HG03097 (cell line): ENCODE measurements around the gene MAMLD1.

Experiments
- ATAC-seq: cut with Tn5 transposase; IDR thresholded peaks from one replicate; pipeline ENCODE4 v1.9.1; 2021; ENCODE audit not compliant: unreplicated experiment, low FRiP score

The MAMLD1 gene

DNA sequence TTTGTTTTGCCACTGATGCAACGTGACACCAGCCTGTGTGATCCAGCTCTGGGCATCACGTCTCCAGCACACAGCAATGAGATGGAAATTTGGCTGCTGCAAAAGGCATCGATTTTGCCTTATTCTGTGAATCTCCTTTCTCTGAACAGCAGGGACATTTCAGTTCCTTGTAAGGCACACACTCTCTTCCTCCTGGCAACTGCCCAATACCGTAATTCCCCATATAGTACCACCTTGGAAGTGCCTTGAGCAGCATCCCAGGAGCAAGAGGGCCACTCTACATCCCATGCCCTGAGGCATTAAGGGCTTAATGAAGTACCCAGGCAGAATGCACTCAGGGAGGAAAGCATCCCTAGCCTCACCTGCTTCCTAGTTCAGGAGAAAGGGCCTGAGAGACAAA is 10.5 kb upstream of the MAMLD1 start:
- no peak for ATAC-seq

DNA sequence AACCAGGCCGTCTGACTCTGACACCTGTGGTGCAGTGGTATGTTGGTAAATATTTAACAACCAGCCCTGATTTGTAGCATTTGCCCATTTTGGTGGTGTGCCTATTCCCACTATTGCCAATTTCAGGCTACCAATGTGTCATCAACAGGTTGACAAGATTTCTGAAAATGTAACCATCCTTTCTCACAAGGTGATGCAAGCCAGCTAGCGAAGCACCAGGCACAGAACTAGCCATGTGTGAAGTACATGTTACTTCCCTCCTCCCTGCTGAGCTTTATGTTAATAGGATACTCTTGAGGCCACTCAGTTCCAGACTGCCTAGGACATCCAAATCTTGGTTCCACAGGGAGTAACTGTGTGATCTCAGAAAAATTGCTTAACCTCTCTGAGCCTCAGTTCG is 7.2 kb upstream of the MAMLD1 start:
- no peak for ATAC-seq

DNA sequence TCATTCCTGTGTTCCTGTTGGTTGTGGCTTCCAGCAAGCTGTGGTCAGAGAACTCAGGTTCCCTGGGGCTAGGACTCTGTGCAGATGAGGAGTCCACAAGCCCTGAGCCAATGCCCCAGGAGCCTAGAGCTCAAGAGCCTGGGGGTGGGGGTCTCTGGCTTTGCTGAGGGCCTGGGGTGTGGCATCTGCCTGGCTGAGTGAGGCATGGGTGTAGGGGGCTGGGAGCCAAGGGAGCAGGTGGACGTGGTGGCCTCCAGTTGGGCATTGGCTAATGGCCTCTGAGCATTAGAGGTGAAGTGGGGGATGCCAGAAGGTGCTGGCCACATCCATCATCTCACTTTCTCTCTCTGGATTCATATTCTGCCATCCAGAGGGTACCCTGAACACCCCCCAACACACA is 5.3 kb upstream of the MAMLD1 start:
- no peak for ATAC-seq

DNA sequence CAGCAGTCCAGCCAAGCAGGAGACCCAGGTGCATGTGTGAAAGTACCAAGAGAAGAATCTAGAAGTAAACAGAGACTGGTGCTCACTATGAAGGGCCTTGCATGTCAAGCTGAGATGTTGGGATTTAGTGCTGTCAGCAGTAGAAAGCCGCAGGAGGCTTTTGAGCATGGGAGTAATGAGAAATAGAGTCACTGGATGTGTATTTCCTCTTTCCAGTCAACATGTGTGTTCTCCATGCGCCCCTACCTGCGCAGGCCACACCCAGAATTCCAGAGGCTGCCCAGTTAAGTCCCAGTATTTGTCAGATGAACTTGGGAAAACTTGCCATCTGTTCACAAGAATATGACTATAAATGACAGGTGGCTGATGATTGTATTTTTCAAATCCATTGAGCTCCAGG is 4.5 kb upstream of the MAMLD1 start:
- no peak for ATAC-seq

DNA sequence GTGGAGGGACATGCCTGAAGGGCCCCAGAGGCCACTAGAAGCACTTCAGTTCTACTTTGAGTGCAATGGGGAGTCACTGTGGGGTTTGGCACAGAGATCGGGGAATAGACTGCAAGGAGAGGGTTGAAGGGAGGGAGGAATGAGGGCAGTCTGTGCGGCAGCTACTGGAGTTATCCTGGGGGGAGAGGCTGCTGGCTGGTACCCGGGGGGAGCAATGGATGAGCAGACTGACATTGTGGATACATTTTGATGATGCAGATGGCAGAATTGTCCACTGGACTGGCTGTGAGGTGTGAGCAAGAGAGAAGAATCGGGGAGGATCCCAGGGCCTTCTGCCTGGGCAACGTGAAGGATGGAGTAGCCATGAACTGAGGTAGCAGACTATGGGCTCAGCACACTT is 2.8 kb upstream of the MAMLD1 start:
- ATAC-seq: no peak

DNA sequence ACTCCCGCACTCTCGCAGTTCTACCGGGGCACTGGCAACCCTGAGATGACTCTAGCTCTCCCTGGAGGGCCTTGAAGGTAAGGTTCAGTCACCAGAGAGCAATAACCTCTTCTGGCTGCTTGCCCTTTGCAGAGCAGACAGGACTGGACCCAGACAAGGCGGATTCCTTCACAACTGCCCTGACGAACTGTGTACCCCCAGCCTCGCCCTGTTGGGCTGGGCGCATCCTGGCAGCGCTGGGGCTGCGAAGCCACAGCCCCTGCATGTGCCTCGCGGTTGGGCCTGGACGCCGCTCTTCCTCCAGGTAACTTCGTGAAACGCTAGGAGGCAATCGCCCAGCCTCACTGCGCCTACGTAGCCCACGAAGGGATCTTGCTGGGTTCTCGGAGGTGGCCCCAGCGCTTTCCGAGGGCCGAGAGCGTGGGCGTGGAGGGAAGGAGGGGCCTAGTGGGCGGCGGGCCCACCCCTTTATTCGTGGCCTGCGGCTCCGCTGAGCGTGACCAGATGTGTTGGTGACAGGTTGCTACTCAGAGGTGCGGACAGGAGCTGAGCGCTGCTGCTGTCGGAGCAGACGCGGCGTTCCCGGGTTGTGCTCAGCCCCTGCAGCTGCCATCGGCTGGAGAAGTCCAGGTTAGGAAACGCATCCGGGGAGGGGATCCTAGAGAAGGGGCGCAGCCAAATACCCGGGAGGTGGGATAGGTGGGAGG is 1.9 kb upstream of the MAMLD1 start:
- ATAC-seq: no peak

DNA sequence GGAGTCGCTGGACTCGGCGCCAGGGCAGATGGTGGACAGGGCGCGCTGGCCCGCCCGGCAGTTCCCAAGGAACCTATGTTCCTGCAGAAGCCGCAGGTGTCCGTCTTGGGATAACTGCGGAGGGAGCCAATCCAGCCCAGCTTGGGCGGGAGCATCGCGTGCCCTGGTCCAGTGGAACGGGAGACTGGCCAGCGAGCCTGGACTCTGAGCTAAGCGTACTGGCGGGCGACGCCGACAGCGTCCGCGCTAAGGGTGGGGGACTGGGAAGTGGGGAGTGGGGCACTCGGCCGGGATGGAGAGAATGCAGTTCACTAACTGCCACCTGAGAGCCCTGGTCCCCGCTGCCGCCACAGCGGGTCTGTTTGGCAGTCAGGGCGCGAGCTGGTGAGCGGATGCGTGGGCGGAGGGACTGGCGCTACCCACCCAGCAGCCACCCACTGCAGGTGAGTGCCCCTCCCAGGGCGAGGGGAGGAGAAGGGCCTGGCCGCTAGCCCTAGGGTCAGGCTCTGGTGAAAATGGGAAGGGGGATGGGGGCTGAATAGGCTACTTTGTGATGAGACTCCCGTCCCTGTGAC is 1.3 kb upstream of the MAMLD1 start:
- ATAC-seq: no peak

DNA sequence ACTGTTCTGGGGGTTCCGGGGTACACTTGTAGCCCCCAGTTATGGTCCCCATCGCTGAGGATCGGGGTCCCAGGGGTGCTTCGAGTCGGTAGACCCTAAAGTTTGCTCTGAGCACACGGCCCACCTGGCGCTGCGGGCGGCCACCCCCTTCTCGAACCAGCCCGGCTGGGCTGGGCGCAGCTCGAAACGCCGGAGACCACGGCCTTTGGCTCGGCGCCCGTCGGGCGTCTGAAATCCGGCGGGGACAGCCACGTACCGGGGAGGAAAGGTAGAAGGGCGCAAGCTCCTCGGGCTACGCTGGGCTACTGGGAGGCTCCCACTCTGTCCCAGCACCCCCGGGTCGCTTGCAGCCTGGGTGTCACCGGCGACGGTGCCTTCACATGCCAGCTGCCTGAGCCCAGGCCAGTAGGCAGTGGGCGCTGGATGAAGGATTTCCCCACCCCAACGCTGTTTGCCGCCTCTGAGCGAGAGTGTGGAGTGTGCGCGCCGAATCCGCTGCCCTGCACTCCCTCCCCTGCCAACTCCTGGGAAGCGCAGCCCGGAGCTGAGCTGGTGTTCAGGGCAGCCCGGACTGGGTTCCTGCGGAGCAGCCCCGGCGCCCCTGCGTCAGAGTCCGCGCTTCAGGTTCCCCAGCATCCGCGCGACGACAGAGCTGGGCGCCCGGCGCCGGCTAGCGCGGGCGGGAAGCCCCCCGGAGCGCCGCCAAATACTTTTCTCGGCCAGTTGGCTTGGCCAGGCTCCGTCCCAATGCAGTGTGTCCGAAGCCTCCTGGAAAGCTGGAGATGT is 637 bp downstream of the MAMLD1 start:
- no peak for ATAC-seq

DNA sequence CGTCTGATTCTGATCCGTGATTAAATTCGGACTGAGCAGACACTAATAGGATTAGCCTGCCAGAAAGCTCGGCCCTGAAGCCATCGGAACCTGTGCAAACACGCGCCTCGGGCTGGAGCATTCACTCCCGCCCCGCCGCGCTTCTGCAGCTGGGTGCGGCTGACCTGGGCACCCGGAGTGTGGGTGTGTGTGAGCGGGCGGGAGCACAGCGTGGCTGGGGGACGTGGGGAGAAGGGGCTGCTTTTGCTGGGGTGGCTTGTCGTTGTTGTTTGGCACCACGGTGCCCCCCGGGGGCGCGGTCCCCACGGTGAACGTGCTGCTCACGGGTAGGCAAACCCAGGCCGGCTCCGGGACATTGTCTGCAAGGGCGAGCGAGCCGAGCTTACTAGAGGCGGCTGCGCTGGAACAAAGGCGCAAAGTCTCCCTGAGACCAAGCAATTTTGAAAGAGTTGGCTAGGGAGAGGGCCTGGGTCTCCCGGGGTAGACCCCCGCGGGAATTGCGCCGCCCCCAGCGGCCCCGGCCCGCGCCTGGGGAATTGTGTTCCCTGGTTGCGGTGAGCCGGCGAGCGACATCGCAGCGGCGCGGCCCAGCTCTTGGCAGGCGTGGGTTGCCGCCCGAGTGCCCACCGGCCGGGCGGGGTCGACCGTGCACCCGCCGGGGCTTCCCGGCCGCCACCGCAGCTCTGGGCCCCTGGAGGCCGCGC is 1.4 kb downstream of the MAMLD1 start:
- no peak for ATAC-seq

DNA sequence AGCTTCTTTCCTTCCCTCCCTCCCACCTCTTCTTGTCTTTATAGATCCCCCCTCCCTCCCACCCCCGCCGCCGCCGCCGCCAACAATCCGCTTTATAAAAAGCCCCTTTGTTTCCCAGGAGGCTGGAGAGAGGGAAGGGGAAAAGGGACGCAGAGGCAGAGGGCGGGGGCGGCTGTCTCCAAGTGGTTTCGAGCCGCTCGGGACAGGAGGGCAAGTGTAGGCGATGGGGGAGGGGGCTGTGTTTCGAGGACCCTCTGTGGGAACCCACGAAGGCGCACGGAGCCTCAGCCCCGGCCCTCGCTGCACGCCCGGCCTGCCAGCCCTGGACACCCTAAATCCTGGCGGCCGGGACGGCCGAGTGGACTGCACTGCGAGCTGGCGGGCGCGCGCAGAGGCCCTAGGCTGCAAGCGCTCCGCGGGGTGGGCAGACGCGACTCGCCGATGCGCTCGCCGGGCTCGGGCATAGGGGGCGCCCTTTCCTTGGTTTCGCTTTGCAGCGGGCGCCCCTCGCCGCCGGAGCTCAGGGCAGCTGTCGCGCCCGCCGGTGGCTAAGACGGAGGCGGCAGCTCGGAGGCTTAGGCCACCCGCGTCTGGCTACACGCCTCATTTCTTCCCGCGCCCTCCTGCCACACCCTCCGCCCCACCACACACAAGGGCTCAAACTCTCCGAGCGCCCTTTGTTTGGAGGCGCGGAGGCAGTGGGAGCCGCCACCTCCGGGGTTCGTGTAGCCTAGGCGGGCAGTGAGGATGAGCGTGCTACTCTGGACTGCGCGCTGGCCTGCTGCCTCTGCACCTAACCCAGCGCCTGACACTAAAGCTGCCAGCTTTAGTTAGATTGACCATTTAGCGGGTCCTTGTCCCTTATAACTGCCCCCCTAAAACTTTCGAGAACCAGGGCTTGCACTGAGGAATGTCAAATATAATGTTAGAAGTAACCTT is 2.2 kb downstream of the MAMLD1 start:
- ATAC-seq: no peak

DNA sequence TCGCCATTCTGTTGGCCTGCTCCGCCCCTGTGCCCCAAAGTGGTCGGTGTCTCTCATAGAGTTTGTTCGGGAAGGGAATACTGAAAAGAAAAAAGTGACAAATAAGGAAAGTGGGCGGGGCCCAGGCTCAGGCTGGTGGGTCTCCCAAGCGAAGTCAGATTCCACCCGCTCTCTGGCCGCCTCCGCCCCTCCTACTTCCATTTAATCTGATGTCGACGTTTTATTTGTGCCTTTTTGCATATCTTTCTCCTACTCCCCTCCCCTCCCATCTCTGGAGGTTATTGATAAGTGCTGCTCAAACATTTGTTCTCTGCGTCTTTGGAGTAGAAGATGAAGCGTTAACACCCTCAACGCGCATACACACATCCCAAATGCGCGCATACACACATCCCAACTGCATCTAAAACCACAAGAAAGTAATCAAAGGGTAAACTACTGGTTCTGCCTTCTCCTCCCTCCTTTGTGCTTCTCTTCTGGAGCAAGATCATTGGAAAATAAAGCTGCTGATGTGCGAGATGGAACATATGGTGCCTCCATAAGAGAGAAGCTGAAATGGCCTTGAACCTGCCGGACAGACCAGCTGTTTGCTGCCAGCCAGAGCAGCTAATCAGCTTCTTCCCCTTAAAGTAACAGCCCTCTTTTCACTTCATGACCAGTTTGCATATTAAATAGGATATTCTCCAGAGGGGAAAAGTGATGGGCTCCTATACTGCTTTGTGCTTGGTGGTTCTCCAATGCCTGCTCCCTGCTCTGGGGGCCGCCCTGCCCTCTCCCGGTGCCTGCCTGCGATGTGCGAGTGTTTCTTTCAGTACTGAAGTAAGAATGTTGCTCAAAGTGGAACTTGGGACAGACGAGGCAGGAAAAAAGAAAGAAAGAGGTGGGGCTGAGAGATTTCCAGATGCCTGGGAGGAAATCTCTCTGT is 3.1 kb downstream of the MAMLD1 start:
- ATAC-seq: no peak

DNA sequence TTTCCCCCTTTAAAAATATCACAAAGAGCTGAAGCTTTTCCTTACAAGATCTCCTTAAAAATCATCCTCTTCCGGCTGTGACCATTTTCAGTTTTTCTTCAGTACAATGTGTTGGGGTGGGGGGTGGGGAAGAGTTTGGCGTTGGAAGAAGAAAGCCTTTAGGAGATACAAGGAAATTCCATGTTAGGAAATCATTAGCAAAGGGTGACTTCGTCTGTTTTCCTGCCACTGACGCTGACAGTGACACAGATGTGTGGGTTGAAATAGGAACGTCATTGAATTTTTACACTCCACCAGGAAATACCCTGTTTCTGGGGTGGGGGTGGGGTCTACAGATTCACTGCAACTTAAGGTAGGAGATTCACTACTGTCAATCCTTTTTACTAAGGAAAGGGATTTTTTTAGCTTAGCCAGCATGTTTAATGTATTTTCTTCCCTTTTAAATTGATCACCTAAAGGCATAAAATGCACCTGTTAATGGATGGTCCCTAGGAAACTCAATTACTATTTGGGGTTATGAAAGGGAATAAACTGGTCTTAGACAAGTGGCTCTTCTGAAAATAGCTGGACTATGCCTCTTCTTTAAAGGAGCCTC is 3.9 kb downstream of the MAMLD1 start:
- no peak for ATAC-seq

DNA sequence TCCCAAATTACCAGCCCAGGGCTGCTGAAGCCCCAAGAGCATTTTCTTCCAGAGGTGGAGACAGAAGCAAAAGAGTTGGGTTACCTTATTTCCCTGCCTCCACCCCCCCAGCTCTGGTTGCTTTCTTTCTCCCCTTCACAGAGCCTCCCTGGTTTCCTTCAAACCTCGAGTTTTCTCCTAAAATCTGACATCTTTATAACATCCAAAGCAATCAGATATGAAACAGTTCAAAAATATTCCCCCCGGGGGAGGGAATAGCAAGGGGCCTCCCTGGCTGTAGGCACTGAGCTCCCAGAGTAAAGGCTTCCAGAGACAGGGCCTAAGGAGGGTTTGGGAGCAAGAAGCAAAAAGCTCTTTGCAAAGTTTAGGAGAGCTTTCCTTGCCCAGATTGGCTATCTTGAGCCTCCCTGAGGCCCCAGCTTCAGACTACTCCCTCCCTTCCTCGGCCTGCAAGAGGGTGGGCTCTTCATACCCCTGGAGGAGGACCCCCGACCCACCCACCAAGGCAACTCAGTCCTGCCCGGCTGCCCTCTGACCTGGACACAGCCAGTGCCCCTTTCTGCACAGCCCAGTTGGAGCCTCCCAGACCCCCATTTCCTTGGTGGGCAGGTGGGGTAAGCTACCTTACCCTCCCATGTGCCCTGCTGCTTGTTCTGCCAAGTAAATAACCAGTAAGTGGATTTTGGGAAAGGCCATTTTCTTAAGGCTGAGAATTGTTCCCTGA is 7.6 kb downstream of the MAMLD1 start:
- ATAC-seq: no peak

DNA sequence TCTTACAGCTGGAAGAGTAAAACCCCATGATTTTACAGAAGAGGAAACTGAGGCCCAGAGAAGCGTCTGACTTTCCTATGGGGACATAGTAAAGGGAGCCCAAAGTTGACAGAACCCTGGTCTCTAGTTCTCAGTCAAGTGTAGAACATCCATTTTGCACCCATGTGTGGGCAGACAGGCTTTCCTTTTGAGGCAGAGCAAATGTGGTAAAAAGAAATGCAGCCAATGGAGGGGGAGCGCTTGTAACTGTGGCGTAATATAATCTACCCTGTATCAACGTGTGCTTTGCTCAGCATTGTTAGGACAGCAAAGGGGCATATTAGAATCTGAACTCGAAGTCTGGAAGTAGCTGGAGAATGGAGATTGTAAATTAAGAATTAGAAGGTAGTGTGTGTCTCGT is 8.8 kb downstream of the MAMLD1 start:
- ATAC-seq: no peak

DNA sequence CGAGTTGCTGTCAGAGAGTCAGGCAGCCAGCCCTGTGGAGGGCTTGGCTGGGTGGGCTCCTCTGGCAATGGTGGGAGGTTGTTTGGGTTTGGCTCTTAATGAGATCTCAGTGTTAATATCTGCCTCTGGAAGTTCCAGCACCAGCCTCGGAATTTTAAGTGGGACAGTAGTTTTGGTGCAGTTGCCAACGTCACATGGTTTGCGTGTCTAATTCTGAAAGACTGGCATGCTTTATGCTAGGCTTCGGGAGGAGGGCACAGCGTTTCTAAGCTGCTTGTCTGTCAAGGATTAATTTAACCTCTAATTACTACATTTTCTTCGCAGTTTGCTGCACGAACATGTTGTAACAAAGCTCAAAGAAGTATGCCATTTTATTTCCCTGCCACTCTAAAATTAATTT is 9.2 kb downstream of the MAMLD1 start:
- ATAC-seq: no peak

DNA sequence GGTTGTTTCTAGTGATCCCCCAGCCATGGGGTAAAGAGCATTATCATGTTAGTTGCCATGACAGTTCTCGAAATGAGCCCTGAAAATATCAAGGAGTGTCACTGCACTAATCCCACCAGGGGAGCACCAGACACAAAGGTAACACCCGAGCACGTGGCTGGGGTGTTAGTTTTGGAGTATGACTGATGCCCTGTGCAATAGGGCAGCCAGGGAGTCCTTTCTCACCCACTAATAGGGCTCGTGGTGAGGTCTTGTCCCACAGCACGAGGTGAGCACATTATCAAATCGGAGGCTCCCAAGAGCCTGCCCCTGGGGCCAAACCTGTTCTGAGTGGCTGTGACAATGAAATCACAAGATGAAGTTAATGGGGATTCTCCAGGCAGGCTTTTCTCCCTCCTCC is 9.6 kb downstream of the MAMLD1 start:
- ATAC-seq: no peak

DNA sequence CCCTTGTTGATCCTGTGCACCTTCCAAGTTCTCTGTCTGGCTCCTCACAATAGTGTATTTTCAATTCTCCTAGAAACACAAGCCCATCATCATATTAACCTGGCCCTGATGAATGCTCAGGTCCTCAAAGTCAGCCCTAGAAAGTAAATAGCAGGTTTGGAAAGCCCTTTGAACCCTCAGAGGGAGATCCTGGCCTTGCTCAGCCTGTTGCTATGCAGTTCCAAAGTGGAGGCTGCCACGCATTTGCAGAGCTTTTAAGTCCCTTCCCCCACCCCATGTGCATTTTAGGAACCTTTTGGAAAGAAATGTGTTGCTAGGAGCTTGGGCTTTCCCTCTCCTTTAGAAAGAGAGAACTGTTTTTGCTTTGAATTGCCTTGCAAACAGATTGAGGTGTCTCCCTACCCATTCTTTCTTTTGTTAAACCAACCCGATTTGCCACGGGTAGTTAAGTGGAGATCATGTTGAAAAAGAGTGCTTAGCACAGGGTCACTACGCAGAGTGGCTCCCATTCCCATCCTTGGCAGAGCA is 12.2 kb downstream of the MAMLD1 start:
- ATAC-seq: no peak

DNA sequence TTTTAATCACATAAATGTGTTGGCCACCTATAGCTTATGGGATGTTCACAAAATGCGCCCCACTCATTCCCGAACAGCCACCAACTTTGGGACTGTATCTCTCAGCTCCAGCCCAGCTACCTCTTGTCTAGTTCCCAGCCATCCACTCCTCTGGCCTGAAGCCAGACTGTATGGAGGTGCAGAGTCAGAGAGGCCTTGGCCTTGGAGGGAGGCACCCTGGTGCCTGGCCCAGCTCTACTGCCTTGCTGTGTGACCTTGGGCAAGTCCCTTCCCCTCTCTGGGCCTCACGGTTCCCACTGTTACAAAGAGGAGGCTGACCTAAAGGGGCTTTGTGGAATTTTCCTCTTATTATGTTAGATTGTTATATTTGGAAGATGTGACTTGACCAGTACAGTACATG is 13.9 kb downstream of the MAMLD1 start:
- ATAC-seq: no peak
